ENCODE measurements around the gene PITPNM1.

The PITPNM1 gene

GRCh38 chr11:67503119-67504004 is 1.8 kb downstream of the PITPNM1 start:
- DNase-seq (ENCODE audit: low read depth in 2 of 2) = no peak

GRCh38 chr11:67502328-67502979 is 2.7 kb downstream of the PITPNM1 start:
- DNase-seq (ENCODE audit: low read depth in 2 of 2) = no peak

GRCh38 chr11:67501854-67502253 is 3.3 kb downstream of the PITPNM1 start:
- no peak for DNase-seq (ENCODE audit: low read depth in 2 of 2)

GRCh38 chr11:67500831-67501715 is 4.1 kb downstream of the PITPNM1 start:
- no peak for DNase-seq (ENCODE audit: low read depth in 2 of 2)

GRCh38 chr11:67500484-67500821 is 4.7 kb downstream of the PITPNM1 start:
- no peak for DNase-seq (ENCODE audit: low read depth in 2 of 2)

GRCh38 chr11:67499808-67500483 is 5.2 kb downstream of the PITPNM1 start:
- no peak for DNase-seq (ENCODE audit: low read depth in 2 of 2)

GRCh38 chr11:67498544-67498972 is 6.6 kb downstream of the PITPNM1 start:
- DNase-seq (ENCODE audit: low read depth in 2 of 2) = no peak

- no peak for DNase-seq (ENCODE audit: low read depth in 2 of 2)
These were observed 7.4 kb downstream of the PITPNM1 start for GRCh38 chr11:67497656-67498291.

- DNase-seq (ENCODE audit: low read depth in 2 of 2) = no peak
These were observed 9.1 kb downstream of the PITPNM1 start for GRCh38 chr11:67496113-67496512.

GRCh38 chr11:67495234-67496005 is 9.7 kb downstream of the PITPNM1 start:
- no peak for DNase-seq (ENCODE audit: low read depth in 2 of 2)

GRCh38 chr11:67494371-67495233 is 10.6 kb downstream of the PITPNM1 start:
- DNase-seq (ENCODE audit: low read depth in 2 of 2) = no peak

- no peak for DNase-seq (ENCODE audit: low read depth in 2 of 2)
These were observed 11.4 kb downstream of the PITPNM1 start for GRCh38 chr11:67493548-67494370.

GRCh38 chr11:67492801-67493547 is 12.2 kb downstream of the PITPNM1 start:
- no peak for DNase-seq (ENCODE audit: low read depth in 2 of 2)

- no peak for DNase-seq (ENCODE audit: low read depth in 2 of 2)
These were observed 13.0 kb downstream of the PITPNM1 start for GRCh38 chr11:67492069-67492727.

GRCh38 chr11:67491276-67492068 is 13.7 kb downstream of the PITPNM1 start:
- no peak for DNase-seq (ENCODE audit: low read depth in 2 of 2)

- DNase-seq (ENCODE audit: low read depth in 2 of 2) = no peak
These were observed 14.5 kb downstream of the PITPNM1 start for GRCh38 chr11:67490727-67491065.
